ENCODE data around the gene POLN.

Gene POLN

DNA sequence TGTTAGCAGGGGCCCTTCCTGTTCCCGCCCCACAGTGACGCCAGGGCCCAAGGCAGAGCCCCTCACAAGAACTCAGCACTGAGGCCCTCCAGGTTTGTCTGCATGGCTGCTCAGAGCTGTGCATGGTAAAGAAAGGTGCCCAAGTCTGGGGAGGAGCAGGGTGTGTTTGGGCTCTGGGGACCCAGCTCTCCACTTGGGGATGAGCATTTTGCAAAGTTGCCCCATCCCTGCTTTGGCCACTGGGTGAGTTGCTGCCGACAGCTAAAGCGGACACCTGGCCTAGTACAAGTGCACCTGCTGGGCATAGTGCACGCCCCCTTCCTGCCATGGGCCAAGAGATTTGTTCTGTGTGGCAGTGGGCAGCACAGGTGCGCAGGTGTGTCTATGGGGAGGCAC lies 22.0 kb upstream of the POLN start:
- DNase-seq (ENCODE audit: low spot score), result no peak

GRCh38 chr4:2262944-2263250 lies 21.0 kb upstream of the POLN start:
- no peak for DNase-seq (ENCODE audit: low spot score)

DNA sequence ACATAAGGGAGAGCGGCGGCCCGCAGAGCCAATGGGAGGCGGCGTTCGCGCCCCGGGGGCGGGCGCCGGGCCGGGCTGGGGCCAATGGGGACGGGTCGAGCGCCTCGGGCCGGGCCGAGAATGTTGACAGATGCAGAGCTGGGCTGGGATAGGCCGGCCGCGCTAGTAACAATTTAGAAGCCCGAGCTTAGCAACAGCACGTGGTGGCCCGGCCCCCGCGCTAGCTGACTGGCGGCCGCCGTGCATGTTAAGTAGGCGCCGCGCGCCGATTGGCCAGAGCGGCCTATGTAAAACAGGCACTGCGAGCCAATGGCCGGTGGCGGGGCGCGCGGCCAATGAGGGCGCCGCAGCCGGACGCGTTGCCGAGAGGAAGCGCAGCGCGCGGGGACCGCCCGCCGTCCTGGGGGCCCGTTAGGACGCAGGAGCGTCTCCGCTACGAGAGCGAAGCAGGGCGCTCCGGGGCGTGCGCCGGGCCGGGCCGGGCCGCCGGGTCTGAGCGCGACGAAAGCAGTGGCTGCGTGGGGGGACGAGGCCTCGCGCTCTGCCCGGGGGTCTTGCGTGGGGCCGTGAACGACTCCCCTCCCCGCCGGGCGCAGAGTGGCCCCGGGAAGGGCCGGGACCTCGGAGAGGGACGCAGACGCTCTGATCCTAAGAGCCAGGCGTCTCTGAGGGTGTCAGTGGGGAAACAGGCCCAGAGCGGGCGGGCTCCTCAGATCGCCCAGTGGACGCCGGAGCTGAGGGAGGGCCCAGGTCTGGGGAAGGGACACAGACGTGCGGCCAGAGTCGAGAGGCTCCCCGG lies 20.4 kb upstream of the POLN start:
- peak; percentile 99 for DNase-seq (ENCODE audit: low spot score)

GRCh38 chr4:2261853-2262144 lies 19.9 kb upstream of the POLN start, which contains the start of gene MXD4:
Gene MXD4 (minus strand): TSS chr4:2262109. CDS start chr4:2261980, 129 bp downstream.
- DNase-seq (ENCODE audit: low spot score), result no peak

GRCh38 chr4:2261110-2261852 lies 19.4 kb upstream of the POLN start:
- peak; percentile 83 for DNase-seq (ENCODE audit: low spot score)

DNA sequence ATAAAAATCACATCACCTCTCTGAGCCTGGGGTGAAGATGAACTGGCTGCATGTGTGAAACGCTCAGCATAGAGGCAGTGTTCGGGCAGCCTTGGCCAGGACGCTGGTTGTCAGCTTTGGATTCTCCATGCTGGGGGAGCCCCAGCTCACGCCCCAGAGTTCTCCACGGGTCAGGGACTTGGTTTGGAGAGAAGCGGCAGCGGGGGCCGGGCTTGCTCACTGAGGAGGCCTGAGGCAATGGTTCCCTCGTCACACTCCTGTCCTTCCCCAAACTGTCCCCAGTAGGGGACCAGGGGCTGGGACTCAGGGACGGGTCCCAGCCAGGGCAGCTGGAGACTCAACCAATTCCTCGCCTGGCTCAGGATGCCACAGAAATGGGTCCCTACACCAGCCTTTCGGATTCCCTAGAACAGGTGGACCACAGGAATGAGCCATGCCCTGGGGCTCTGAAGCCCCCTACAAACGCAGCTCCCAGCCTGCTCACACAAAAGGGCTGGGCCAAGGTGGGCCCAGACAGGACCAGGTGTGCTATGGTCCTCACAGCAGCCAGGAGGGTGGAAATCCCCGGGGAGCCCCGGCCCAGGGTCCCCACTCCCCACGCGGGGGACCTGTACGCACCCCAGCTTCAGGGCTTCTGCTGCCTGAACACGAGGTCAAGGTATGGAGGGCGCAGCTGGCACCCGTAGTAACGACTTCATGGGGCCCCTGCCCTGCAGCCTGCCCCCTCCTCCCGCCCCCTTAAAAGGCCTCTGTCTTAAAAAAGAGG lies 18.6 kb upstream of the POLN start:
- no peak for DNase-seq (ENCODE audit: low spot score)

DNA sequence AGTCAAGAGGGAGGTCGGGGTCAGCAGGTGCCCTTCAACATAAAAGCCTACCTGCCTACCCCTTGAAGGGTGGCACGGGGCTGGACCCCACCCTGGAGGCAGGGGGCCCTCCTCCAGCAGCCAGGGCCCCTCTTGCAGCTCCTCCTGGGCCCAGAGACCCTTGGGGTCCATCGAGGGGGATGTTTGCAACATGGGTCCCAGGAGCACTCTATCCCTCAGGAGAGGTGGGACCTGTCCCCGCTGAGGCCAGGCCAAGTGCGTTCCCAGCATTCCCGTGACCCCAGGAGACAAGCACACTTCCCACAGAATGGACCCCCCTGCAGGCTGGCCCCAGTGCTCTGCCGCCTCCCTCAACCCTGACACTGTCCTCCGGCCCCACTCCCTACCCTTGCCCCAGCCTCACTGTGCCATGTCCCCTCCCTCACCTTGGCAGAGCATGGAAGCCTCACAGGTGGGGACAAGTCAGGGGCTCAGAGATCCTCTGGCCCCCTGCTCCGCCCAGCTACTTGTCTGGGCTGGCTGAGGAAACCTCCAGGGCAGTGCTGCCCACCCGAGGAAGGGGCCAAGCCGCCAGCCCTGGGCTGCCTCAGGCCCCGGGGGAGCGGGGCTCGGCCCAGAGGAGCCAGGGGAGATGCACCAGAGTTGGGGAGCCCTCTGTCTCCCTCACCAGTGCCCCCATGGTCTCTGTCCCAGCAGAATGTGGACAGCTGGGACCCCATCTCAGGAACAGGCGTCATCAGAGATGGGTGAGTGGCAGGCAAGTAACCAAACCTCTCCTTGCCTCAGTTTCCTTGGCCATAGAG lies 17.8 kb upstream of the POLN start:
- DNase-seq (ENCODE audit: low spot score), result no peak

DNA sequence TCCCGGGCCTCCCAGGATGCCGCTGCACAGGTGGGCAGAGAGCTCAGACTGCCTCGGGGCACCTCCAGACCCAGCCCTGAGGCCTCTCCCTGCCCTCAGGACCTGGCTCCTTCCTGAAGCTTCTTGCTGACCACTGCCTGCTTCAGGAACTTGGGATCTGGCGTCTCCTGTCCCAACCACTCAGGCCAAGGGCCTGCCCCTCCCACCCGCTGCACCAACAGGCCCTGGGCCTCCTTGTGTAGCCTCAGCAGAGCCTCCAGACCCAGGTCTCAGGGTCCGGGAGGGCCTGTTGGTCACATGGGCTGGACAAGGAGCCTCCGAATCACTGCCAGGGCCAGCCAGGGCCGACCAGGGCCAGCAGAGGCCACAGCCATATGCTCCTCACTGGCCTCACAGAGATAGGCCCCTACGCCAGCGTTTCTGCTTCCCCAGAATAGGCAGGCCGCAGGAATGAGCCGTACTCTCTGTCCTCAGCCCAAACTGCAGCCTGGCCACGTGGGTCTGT lies 17.2 kb upstream of the POLN start:
- no peak for DNase-seq (ENCODE audit: low spot score)

DNA sequence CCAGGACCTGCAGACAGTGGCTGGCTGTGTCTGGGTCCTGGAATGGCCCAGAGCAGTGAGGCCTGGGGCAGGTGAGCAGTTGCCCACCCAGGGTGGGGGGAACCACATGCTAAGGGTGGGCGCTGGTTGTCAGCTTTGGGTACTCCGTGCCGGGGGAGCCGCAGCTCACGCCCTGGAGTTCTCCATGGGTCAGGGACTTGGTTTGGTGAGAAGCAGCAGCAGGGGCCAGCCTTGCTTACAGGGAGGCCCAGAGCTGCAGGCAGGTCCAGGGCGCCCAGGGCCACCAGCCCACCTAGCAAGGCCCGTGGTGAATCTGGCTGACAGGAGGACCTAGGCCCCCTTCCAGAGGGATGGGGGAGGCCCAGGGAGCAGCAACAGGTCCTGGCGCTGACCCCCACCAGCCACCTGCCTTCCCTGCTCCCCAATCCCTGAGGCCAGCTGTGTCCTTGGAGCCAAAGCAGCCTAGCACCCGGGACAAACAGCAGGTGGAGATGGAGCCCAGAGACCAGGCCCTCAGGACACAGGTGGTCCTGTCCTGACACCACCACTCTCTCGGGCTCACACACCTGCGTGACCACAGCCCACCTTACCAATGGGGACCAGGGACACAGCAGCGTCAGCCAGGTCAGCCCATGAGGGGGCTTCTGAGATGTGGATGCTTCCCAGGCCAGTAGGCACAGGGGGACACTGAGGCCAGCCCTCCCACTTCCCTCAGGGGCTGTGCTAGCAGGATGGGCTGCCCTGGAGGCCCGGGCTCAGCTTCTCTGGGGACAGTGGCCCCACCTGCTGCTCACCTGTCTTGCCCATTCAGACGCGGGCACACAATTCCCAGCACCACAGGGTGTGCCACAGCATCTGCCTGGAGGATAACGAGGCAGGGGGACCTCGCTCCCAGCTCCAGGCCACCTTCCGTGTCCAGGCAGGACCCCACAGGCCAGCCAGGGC lies 16.4 kb upstream of the POLN start:
- DNase-seq (ENCODE audit: low spot score), result no peak

DNA sequence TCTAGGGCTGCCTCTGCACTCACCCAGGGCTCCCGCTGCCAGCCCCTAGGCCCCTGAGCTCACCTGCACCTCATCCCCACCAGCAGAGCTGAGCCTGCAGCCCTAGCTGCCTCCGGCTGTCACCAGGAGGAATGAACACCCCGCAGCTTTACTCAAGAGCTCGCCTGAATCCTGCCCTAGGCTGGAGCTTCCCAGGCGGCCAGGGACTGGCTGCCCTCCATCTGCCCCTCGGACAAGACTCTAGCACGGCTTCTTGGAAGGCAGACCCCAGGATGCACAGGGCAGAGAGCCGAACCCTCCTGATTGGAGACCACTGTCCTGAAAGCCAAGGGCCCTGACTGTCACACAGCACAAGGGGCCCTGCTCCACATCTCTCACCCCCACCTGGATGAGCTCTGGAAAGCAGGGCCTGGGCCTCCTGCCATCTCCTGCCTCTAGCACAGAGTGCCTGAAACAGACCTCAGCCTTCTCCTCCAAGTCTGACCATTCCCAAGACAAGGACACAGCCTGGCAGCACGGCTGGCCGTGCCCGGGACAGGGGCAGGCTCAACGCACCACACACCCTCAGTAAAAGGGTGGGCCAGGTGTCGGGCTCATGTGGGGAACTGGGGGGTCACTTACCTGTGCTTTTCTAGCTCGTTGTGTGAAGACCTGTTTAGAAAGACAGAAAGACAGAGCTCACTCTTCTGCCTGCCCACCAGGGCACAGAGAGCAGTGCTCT lies 15.6 kb upstream of the POLN start:
- DNase-seq (ENCODE audit: low spot score), result no peak

GRCh38 chr4:2256781-2257191 lies 14.9 kb upstream of the POLN start:
- no peak for DNase-seq (ENCODE audit: low spot score)

- DNase-seq (ENCODE audit: low spot score), result no peak
Measured at GRCh38 chr4:2256156-2256731, 14.3 kb upstream of the POLN start.

DNA sequence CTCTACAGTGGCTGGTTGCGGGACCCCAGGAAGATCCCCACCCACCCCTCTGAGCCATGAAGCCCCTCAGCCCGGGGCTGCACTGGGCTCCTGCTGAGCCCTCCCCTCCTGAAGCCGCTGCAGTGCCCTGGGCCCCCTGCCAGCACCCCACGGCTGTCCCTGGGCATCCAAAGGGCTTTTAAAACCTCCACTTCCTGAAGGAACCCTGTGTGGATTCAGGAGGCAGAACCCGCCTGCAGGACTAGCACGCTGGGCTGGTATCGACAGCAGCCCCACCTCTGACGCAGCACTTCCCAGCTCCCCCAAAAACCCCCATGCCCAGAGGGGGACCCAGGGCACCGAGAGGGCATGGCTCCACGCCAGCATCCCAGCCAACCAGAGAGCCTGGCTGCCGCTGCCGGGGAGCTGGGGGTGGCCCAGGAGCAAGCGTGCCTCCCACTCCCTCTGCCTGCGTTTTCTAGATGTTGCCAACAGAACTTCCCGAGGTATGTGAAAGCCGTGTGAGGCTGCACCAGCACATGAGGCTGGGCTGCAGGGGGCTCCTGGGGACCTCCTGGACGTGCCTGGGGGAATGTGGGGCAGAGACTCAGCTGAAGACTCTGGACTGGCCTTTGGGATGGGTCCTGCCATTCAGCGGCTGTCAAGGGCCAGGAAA lies 13.7 kb upstream of the POLN start:
- DNase-seq (ENCODE audit: low spot score), result no peak

DNA sequence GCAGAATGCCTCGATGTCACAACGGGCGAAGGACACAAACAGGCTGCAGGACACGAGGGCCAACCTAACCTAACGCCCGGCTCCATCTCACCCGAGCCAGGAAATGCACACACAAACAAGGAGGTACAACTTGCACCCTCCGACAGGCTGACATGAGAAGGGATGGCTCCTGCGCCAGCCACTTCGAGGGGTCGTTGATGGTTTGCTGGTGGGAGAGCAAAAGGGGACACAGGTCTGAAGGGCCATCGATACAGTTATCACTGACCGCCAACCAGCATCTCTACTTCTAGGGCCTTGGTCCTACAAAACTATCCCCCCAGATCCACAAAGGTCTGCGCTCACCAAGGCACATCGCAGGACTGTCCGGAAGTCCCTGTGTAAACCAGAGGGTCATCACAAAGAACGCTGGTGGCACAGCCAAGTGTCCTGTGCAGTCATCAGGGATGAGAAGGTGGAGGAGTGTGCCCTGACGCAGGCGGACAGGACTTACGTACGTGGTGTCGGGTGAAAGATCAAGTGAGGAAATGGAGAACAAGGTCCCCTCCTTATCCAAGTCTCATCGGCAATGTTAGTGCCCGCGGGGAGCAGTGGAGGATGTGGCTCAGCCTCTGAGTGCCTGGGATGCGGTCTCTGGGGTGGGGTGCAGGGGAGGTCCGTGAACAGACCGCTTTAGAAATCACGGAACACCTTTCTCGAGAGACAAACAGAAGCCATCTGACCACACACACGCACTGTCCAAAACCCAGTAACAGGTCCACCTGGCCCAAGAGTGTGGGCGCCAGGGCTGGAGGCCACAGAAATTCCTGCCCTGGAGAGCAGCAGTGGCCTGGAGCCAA lies 13.0 kb upstream of the POLN start:
- no peak for DNase-seq (ENCODE audit: low spot score)

GRCh38 chr4:2253160-2254084 lies 11.5 kb upstream of the POLN start:
- DNase-seq (ENCODE audit: low spot score), result no peak

DNA sequence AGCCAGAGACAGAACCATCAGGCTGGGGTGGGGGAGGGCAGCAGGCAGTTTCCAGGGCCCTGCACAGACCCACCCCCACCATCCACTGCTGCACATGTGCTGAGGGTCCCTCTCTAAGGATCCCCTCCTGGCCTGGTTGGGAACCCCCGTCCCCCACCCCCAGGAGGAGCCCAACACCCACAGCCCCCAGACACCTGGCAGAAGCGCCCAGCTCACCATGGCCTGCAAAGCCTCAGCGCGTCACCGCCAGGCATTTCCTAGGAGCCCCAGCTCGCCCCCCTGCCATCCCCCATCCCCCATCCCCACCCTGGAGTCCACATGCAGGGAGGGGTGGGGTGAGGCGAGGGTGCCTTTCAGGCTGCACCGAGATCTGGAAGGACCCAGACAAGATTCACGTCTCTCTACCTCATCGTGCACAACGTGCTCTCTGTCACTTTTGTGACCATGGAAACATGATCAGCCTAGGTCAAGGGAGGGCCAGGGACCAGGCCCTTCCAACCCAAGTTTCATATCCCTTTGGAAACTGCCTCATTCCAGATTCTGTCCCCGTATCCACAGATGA lies 10.7 kb upstream of the POLN start:
- no peak for DNase-seq (ENCODE audit: low spot score)

Data from AG08396 (cell line).